HG03432 (cell line): ENCODE measurements around the gene PGAP3.

Source experiments
- ATAC-seq: cut with Tn5 transposase; IDR thresholded peaks from one replicate; pipeline ENCODE4 v1.9.1; 2021; ENCODE audit warnings: mild to moderate bottlenecking, moderate library complexity; ENCODE audit not compliant: unreplicated experiment

PGAP3 gene

GRCh38 chr17:39697961-39698360 is 10.1 kb upstream of the PGAP3 start:
- no peak for ATAC-seq

- ATAC-seq = no peak
These were observed 8.9 kb upstream of the PGAP3 start for GRCh38 chr17:39696731-39697130.

GRCh38 chr17:39695089-39695474 is 7.2 kb upstream of the PGAP3 start:
- ATAC-seq = no peak

- ATAC-seq = no peak
These were observed 6.7 kb upstream of the PGAP3 start for GRCh38 chr17:39694593-39694992.

GRCh38 chr17:39688945-39689344 is 1.1 kb upstream of the PGAP3 start:
- ATAC-seq = no peak

- ATAC-seq = no peak
These were observed 598 bp upstream of the PGAP3 start for GRCh38 chr17:39688475-39688835.

GRCh38 chr17:39687101-39687545 is 734 bp downstream of the PGAP3 start:
- no peak for ATAC-seq

- no peak for ATAC-seq
These were observed 3.3 kb downstream of the PGAP3 start for GRCh38 chr17:39684369-39685192.

- ATAC-seq = no peak
These were observed 4.4 kb downstream of the PGAP3 start for GRCh38 chr17:39683295-39683939.

GRCh38 chr17:39679521-39680192 is 8.2 kb downstream of the PGAP3 start:
- no peak for ATAC-seq

- ATAC-seq = no peak
These were observed 9.3 kb downstream of the PGAP3 start for GRCh38 chr17:39678340-39679116.

- no peak for ATAC-seq
These were observed 10.1 kb downstream of the PGAP3 start for GRCh38 chr17:39677542-39678339.

GRCh38 chr17:39677072-39677471 is 10.8 kb downstream of the PGAP3 start:
- no peak for ATAC-seq

GRCh38 chr17:39676198-39676819 is 11.5 kb downstream of the PGAP3 start:
- peak; percentile 50 for ATAC-seq

GRCh38 chr17:39675390-39676082 is 12.3 kb downstream of the PGAP3 start:
- no peak for ATAC-seq

- ATAC-seq = no peak
These were observed 13.0 kb downstream of the PGAP3 start for GRCh38 chr17:39674702-39675389.

GRCh38 chr17:39674179-39674578 is 13.7 kb downstream of the PGAP3 start:
- ATAC-seq = no peak

GRCh38 chr17:39673335-39674081 is 14.3 kb downstream of the PGAP3 start:
- no peak for ATAC-seq
